A549 (cell line): ENCODE results near the gene SRL.

Source experiments
- EP300 ChIP-seq, 2 experiments: fragments of >200 bp; sonication (Bioruptor Twin); formaldehyde crosslinking; IDR thresholded peaks; 2 replicates in 1 of 2; 3 replicates in 1 of 2; pipeline ENCODE4 v1.6.1; 2016 to 2017
- POLR2A ChIP-seq: IDR thresholded peaks from 2 replicates; pipeline ENCODE4 v1.6.1; 2012; ENCODE audit warnings: mild to moderate bottlenecking, low read length
- SMC3 ChIP-seq: fragments of >200 bp; sonication (Bioruptor Twin); formaldehyde crosslinking; IDR thresholded peaks from 3 replicates; pipeline ENCODE4 v1.6.1; 2018; ENCODE audit warnings: inconsistent platforms
- TFCP2L1 ChIP-seq: fragments of 250-450 bp; sonication (Bioruptor Pico); IDR thresholded peaks from 2 replicates; pipeline ENCODE4 v1.5.0; 2021; ENCODE audit warnings: mild to moderate bottlenecking
- TF ChIP-seq, protein P1 (sequence below): IDR thresholded peaks from 2 replicates; pipeline ENCODE4 v1.6.1; 2012

DNA sequence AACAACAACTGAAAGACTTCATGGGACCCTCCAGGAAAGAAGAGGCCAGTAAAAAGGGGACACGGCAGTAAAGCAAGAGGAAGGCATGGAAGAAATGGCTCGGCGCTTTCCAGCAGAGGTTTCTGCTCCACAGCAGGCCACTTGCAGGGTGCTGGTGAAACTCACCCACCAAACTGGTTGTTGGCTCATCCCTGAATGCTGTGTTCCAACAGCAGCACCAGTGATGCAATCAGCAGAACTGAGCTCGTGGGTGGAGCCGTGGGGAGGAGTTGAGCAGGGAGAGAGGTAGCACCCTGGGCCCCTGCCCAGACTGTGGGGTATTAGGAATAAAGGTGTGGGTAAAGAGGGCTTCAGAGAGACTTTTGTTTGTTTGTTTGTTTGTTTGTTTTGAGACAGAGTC lies 62.9 kb downstream of the SRL start:
- no peak for TF ChIP-seq SMC3
- no peak for TF ChIP-seq TFCP2L1 (CRISPR knock-in tag)
- TF ChIP-seq, protein P1, sequence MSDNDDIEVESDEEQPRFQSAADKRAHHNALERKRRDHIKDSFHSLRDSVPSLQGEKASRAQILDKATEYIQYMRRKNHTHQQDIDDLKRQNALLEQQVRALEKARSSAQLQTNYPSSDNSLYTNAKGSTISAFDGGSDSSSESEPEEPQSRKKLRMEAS, result no peak
- TF ChIP-seq EP300 (IDR thresholded peaks at IDR 0.05), result no peak
- no peak for TF ChIP-seq POLR2A
